ENCODE data around the gene TPK1. TPM values are rescaled to one million over a fixed set of nuclear protein-coding genes. Genes with fewer than 3 reads are reported as not detected.

TPK1 gene
- polyA plus RNA-seq, 1 donor from 2014 or later, result 3.5 TPM

- Histone ChIP-seq H3K79me2 (replicated peaks; ENCODE audit: insufficient read depth, low read length) (no peaks in the 10 kb centered on the region), H3K27ac (ENCODE audit: low read length) (no peak overlapping the region), H3K27me3 (ENCODE audit: insufficient read depth, low read depth, low read length) (no peaks in the 10 kb centered on the region), H3F3A (ENCODE audit: insufficient read depth, low read length, poor library complexity, severe bottlenecking) (no peaks in the 10 kb centered on the region), H4K20me1 (ENCODE audit: insufficient read depth) (no peaks in the 10 kb centered on the region), H3K9me3 (ENCODE audit: low read length) (peaks cover 3% of the 10 kb centered on the region), H3K9ac (ENCODE audit: low read length) (no peak overlapping the region), H2AFZ (ENCODE audit: low read depth, low read length) (no peak overlapping the region), H3K4me3 (ENCODE audit: low read length) (no peak overlapping the region), H3K9me2 (ENCODE audit: insufficient read depth, low read length) (no peaks in the 10 kb centered on the region), H3K36me3 (ENCODE audit: insufficient read depth, low read length) (no peaks in the 10 kb centered on the region), H3K4me2 (ENCODE audit: low read length) (no peak overlapping the region)
- no peak for TF ChIP-seq MXI1 (conservative IDR thresholded peaks at IDR 0.05; ENCODE audit: poor library complexity, severe bottlenecking)
Observed at GRCh38 chr7:144528536-144529045, 307.3 kb downstream of the TPK1 start.

GRCh38 chr7:144527051-144527471 lies 308.8 kb downstream of the TPK1 start:
- Histone ChIP-seq H3K27me3 (ENCODE audit: insufficient read depth, low read depth, low read length) (no peaks in the 10 kb centered on the region), H3K9ac (ENCODE audit: low read length) (no peak overlapping the region), H4K20me1 (ENCODE audit: insufficient read depth) (no peaks in the 10 kb centered on the region), H3K4me2 (ENCODE audit: low read length) (no peak overlapping the region), H3K9me2 (ENCODE audit: insufficient read depth, low read length) (no peaks in the 10 kb centered on the region), H3K36me3 (ENCODE audit: insufficient read depth, low read length) (no peaks in the 10 kb centered on the region), H2AFZ (ENCODE audit: low read depth, low read length) (no peak overlapping the region), H3K27ac (ENCODE audit: low read length) (no peak overlapping the region), H3K4me3 (ENCODE audit: low read length) (no peak overlapping the region), H3F3A (ENCODE audit: insufficient read depth, low read length, poor library complexity, severe bottlenecking) (no peaks in the 10 kb centered on the region), H3K79me2 (replicated peaks; ENCODE audit: insufficient read depth, low read length) (no peaks in the 10 kb centered on the region), H3K9me3 (ENCODE audit: low read length) (no peaks in the 10 kb centered on the region)
- TF ChIP-seq TAF1 (IDR thresholded peaks at IDR 0.05; ENCODE audit: low read depth), result no peak
- no peak for TF ChIP-seq RAD21 (conservative IDR thresholded peaks at IDR 0.05)
- TF ChIP-seq MXI1 (conservative IDR thresholded peaks at IDR 0.05; ENCODE audit: poor library complexity, severe bottlenecking), result no peak
- TF ChIP-seq EP300 (conservative IDR thresholded peaks at IDR 0.05; ENCODE audit: poor library complexity, severe bottlenecking), result no peak
- TF ChIP-seq POLR2AphosphoS5 (IDR thresholded peaks at IDR 0.05), result no peak
- TF ChIP-seq REST (IDR thresholded peaks at IDR 0.05; ENCODE audit: borderline replicate concordance), result no peak
- TF ChIP-seq CTCF (IDR thresholded peaks at IDR 0.05; ENCODE audit: poor library complexity, severe bottlenecking), result no peak
- TF ChIP-seq SMC3 (conservative IDR thresholded peaks at IDR 0.05; ENCODE audit: poor library complexity), result no peak
- no peak for TF ChIP-seq EZH2 (IDR thresholded peaks at IDR 0.05; ENCODE audit: borderline replicate concordance, insufficient read depth, low read length, poor library complexity, severe bottlenecking)

- Histone ChIP-seq H3K4me3 (ENCODE audit: low read length) (no peak overlapping the region), H3K27me3 (ENCODE audit: insufficient read depth, low read depth, low read length) (no peaks in the 10 kb centered on the region), H3K27ac (ENCODE audit: low read length) (no peak overlapping the region), H3K36me3 (ENCODE audit: insufficient read depth, low read length) (no peaks in the 10 kb centered on the region), H3K4me2 (ENCODE audit: low read length) (no peak overlapping the region), H3F3A (ENCODE audit: insufficient read depth, low read length, poor library complexity, severe bottlenecking) (no peaks in the 10 kb centered on the region), H3K9me3 (ENCODE audit: low read length) (no peaks in the 10 kb centered on the region), H3K9me2 (ENCODE audit: insufficient read depth, low read length) (no peaks in the 10 kb centered on the region), H4K20me1 (ENCODE audit: insufficient read depth) (no peaks in the 10 kb centered on the region), H2AFZ (ENCODE audit: low read depth, low read length) (no peak overlapping the region), H3K79me2 (replicated peaks; ENCODE audit: insufficient read depth, low read length) (no peaks in the 10 kb centered on the region), H3K9ac (ENCODE audit: low read length) (no peak overlapping the region)
- no peak for TF ChIP-seq SMC3 (conservative IDR thresholded peaks at IDR 0.05; ENCODE audit: poor library complexity)
- no peak for TF ChIP-seq CTCF (IDR thresholded peaks at IDR 0.05; ENCODE audit: poor library complexity, severe bottlenecking)
- TF ChIP-seq MXI1 (conservative IDR thresholded peaks at IDR 0.05; ENCODE audit: poor library complexity, severe bottlenecking), result no peak
- TF ChIP-seq EZH2 (IDR thresholded peaks at IDR 0.05; ENCODE audit: borderline replicate concordance, insufficient read depth, low read length, poor library complexity, severe bottlenecking), result no peak
- TF ChIP-seq RAD21 (conservative IDR thresholded peaks at IDR 0.05), result no peak
Observed at GRCh38 chr7:144525956-144526355, 309.9 kb downstream of the TPK1 start.
